Smooth muscle cell of the umbilical artery (primary cell): ENCODE results near the gene NAT8. TPM values are rescaled to one million over a fixed set of nuclear protein-coding genes. Genes with fewer than 3 reads are reported as not detected.

Source experiments
- total RNA-seq: library from RNA; depleted of rRNA; stranded (reverse); fragments of >200 nt; gene quantifications from 2 replicates; pipeline ENCODE4 v1.2.3, GENCODE V29; 2014

The NAT8 gene, protein sequence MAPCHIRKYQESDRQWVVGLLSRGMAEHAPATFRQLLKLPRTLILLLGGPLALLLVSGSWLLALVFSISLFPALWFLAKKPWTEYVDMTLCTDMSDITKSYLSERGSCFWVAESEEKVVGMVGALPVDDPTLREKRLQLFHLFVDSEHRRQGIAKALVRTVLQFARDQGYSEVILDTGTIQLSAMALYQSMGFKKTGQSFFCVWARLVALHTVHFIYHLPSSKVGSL
- not detected in 2 replicates for total RNA-seq

DNA sequence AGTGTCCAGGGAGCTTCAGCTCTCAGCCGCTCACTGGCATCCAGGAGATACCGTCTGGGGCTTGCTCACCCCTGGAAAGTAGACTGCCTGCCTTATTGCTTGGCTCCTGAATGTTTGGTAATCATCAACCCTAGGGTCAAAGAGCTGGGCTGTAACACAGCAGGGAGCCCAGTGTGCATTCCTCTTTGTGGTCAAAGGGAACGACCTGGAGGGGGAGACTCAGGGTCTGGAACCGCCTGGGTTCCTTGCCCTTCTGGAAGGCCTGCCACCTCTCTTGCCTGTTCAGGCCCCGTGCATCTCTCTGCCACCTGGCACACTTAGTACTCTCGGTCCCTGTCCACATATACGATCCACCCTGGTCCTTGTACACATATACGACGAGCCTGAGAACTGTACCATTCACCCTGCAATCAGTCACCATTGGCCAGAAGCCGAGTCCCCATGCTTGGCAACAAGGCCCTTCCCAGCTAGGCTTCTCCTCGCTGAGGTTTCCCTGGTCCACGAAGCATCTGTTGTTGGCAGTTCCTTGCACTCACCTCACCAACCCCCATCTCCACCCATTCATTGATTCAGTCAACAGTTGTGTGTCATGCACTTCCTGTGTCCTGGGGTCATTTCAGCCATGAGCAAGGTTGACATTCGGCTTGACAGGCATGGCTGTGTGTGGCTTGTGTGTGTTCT is at the start of gene NAT8:
Gene NAT8, minus strand, starts transcription at position 85 of the 681 bp plus-strand sequence. CDS start 794 bp downstream, outside the sequence.

Other genes with a start within 250 kb of the NAT8 start
- 14.8 and 18.6 TPM in 2 replicates for gene TPRKB, start 94.9 kb upstream of the NAT8 start, total RNA-seq
- 27.6 and 28.6 TPM in 2 replicates for gene DUSP11, start 137.7 kb upstream of the NAT8 start, total RNA-seq
- not detected in 2 replicates for gene C2orf78, start 141.8 kb upstream of the NAT8 start, total RNA-seq
- 23.5 and 35.5 TPM in 2 replicates for gene STAMBP, start 186.5 kb upstream of the NAT8 start, total RNA-seq